HG03095 (cell line): ENCODE data around the gene TRERF1.
"Not testable (repeated sequence)": the region's sequence is repeated elsewhere in the genome, so short reads cannot be mapped to it uniquely, and the experiment has no call there.

Experiments used
- ATAC-seq: cut with Tn5 transposase; IDR thresholded peaks from one replicate; pipeline ENCODE4 v1.9.1; 2021; ENCODE audit warnings: moderate library complexity; ENCODE audit not compliant: unreplicated experiment

Gene TRERF1

GRCh38 chr6:42344756-42345155, 107.0 kb downstream of the TRERF1 start:
- ATAC-seq = no peak

- ATAC-seq = no peak
Observed at GRCh38 chr6:42341771-42342553, 109.8 kb downstream of the TRERF1 start.

GRCh38 chr6:42341221-42341620, 110.5 kb downstream of the TRERF1 start:
- no peak for ATAC-seq

DNA sequence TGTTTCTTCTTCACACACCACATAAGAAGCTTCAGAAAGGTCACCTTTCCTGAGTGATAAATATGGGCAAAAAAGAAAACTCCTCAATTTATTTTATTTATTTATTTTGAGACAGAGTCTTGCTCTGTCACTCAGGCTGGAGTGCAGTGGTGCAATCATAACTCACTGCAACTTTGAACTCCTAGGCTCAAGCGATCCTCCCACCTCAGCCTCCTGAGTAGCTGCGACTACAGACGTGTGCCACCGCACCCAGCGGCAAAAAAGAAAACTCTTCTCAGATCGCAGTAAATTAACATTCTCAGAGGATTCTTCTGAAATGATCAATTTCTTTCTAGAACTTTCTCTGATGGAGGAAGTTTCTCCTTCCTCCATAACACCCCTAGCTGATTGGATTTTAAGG, 111.2 kb downstream of the TRERF1 start:
- no peak for ATAC-seq

- ATAC-seq = peak; percentile 71
Observed at GRCh38 chr6:42339991-42340401, 111.7 kb downstream of the TRERF1 start.

GRCh38 chr6:42338744-42339222, 112.9 kb downstream of the TRERF1 start:
- ATAC-seq = no peak

DNA sequence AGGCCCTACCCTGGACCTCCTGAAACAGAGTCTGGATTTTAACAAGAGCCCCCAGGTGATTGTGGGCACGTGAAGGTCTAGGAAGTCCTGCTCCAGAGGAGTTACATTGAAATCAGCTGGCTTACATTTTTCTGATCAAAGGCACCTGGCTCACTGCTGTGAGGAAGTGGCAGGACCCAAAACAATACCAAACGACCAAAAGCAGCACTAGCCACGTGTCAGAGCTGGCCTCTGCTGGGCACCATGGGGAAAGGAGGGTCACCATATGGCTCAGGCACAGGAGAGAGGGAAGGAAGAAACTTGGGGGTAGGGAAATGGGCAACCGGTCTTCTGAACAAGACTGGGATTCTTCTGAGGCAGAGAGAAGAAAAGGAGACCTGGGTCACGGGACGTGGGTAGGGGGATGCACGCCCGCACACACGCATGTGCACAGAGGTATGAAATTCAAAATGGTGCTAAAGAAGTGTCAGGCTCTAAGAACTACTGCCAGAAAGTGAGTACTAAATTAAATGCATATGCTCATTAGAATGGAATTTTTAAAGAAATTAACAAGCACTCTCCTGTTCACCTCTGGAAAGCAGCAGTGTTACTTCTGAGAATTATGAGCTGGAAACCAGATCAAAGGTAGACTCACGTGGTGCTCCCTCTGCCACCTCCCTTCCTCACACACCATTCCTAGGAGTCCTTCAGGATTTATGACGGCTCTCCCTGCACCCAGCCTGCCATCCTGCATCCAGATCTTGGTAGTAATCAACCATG, 113.6 kb downstream of the TRERF1 start:
- ATAC-seq = no peak

GRCh38 chr6:42336431-42336830, 115.3 kb downstream of the TRERF1 start:
- ATAC-seq = no peak

DNA sequence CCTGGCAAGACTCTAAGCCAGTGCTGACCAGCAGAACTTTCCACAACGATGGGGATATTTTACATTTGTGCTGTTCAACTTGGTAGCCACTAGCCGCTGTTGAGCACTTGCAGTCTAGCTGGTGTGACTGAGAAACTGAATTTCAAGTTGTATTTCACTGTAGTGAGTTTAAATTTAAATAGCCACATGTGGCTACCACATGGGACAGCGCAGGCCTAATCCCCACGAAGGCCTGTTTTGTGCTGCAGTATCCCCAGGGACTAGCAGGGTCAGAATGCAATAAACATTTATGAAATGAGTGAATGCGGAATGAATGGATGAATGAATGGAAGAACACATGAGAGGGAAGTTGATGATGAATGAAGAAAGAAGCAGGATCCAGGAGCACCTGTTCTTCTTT, 115.8 kb downstream of the TRERF1 start:
- no peak for ATAC-seq

DNA sequence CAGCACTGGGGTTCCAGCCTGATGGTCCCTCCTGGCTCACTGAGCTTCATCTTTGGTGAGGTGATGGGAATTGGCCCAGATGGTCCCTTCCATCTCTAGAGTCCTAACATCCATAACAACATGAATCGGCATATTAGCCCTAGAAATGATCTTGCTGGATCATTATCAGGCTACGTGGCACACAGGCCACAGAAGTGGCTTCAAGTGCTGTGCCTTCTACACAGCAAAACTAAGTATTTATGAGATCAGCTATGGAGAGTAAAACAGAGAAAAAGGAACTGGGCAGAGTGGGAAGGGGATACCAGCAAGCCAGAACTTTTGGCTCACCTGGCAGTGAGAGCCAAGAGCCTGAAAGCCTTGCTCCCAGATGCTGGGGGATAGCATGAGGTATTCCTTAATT, 116.9 kb downstream of the TRERF1 start:
- no peak for ATAC-seq

DNA sequence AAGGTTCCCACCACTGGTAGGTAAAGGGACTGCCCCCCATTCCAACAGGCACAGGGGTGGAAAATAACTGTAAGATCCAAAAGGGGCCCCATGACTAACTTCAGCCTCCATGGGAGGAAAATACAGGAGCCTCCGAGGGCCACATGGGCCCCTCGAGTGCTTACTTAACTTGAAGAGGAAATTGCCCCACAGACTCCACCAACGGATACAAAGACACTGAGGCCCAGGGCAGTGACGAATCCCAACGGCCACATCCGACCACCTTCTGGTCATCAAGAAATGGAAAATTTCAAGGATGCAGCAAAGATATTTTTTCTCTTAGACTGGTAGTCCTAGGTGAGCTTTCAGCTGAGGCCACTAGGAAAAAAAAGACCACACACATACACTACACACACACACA, 118.1 kb downstream of the TRERF1 start:
- no peak for ATAC-seq

DNA sequence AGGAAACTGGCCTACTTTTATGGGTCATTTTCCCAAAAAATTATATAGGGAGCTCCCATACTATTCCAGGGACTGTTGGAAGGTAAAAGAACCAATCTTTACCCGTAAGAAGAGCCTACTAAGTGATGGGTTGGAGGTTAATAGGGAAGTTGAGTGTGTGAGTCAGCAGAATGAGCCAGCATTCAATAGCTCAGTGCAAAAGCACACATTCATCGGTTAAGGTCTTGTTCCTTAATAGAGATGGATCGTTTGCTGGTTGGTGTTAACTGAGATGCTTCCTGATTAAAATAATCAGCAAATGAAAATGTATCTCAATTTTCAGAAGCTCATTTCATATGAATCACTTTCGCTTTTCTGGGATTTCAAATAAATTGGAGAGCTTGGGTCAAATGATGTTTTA, 118.8 kb downstream of the TRERF1 start:
- no peak for ATAC-seq

GRCh38 chr6:42331019-42331418, 120.7 kb downstream of the TRERF1 start:
- ATAC-seq = no peak

DNA sequence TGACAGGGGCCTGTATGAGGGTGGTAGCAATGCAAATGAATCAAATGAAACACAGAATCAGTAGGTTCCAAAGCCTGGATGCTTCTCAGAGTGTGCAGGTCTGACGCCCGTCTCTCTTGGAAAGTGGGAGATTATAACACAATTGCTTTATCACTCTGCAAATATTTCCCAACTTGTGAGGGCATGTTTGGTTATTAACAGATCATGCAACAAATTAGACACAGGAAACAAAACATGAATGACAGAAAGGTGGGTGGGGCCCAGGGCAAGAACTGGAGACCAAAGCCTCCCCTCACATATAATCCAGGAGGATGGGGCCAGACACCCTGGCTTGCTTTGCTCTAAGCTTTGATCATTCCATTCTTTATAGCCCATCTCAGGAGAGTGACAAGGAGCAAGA, 125.5 kb downstream of the TRERF1 start:
- ATAC-seq = no peak

DNA sequence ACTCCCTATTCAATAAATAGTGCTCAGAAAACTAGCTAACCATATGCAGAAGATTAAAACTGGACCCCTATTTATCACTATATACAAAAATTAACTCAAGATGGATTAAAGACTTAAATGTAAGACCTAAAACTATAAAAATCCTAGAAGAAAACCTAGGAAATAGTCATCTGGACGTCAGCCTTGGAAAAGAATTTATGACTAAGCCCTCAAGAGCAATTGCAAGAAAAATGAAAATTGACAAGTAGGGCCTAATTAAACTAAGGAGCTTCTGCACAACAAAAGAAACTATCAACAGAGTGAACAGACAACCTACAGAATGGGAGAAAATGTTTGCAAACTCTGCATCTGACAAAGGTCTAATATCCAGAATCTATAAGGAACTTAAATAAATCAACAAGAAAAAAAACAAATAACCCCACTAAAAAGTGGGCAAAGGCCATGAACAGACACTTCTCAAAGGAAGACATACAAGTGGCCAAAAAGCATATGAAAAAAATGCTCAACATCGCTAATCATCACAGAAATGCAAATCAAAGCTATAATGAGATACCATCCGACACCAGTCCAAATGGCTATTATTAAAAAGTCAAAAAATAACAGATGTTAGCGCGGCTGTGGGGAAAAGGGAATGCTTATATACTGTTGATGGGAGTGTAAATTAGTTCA, 126.9 kb downstream of the TRERF1 start:
- not testable (repeated sequence) for ATAC-seq

DNA sequence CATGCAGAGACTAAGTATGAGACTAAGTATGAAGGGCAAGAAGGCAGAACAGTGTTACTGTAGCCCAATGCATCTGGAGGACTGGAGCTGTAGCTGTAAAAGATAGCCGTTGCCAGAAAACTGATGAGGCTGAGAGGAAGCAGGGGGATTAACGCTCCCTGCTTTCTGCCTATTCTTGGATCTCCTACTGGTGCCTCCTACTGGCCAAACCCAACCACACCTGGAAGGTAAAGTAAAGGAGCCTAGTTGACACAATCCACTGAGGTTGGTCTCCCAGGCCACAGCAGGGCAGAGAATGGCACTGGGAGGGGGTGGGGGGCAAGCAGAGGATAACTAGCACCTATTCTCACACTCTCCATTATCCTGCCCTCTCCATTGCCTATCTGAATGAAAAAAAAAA, 129.1 kb downstream of the TRERF1 start:
- ATAC-seq = no peak

- no peak for ATAC-seq
Observed at GRCh38 chr6:42321976-42322375, 129.8 kb downstream of the TRERF1 start.

DNA sequence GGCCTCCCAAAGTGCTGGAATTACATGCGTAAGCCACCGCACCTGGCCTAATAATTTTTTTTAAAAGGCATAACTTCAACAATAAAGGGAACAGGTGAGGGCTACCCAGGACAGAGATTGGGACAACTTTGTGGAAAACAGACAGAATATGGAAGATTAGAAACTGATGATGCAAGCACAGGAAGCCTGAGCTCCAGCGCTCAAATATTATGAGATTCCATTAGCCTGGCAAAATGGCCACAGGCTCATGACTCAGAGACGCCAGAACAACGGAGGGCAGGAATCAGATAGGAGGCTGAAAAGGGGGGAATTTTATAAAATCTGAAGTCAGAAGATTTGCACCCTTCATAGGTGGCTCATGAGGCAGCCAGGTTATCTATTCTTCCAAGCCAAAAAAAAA, 131.0 kb downstream of the TRERF1 start:
- ATAC-seq = no peak

- no peak for ATAC-seq
Observed at GRCh38 chr6:42318480-42318879, 133.2 kb downstream of the TRERF1 start.

- no peak for ATAC-seq
Observed at GRCh38 chr6:42316981-42317380, 134.7 kb downstream of the TRERF1 start.
